ENCODE results near the gene TMEM45B. TPM values are rescaled to one million over a fixed set of nuclear protein-coding genes. Genes with fewer than 3 reads are reported as not detected.
"Not testable (repeated sequence)": the region's sequence is repeated elsewhere in the genome, so short reads cannot be mapped to it uniquely, and the experiment has no call there.

The TMEM45B gene
- total RNA-seq, 1 donor from 2014 or later, result 10.1 TPM

- Histone ChIP-seq H3K9me3 (no peaks in the 10 kb centered on the region), H3K4me3 (no peak overlapping the region), H3K27ac (no peak overlapping the region), H3K4me1 (no peaks in the 10 kb centered on the region), H3K27me3 (no peaks in the 10 kb centered on the region), H3K36me3 (no peaks in the 10 kb centered on the region)
- no peak for DNase-seq (ENCODE audit: extremely low spot score in 2 of 2)
- intact Hi-C loops (cut with DNase I), result no loop called here
- no peak for TF ChIP-seq CTCF (IDR thresholded peaks at IDR 0.05)
- no peak for TF ChIP-seq POLR2A (IDR thresholded peaks at IDR 0.05)
- TF ChIP-seq POLR2AphosphoS5 (IDR thresholded peaks at IDR 0.05; ENCODE audit: insufficient read depth in 1 of 2, low read depth in 1 of 2), result no peak
Measured at GRCh38 chr11:129825380-129825779, 9.7 kb downstream of the TMEM45B start.

- no peak for DNase-seq (ENCODE audit: extremely low spot score in 2 of 2)
- no peak overlapping the region for H3K27ac ChIP-seq
- no peaks in the 10 kb centered on the region for H3K27me3 ChIP-seq
- intact Hi-C loops (cut with DNase I), result no loop called here
- no peak overlapping the region for H3K4me3 ChIP-seq
- H3K9me3 ChIP-seq, result no peaks in the 10 kb centered on the region
- no peaks in the 10 kb centered on the region for H3K36me3 ChIP-seq
- H3K4me1 ChIP-seq, result no peaks in the 10 kb centered on the region
- TF ChIP-seq CTCF (IDR thresholded peaks at IDR 0.05), result no peak
- no peak for TF ChIP-seq POLR2A (IDR thresholded peaks at IDR 0.05)
Measured at GRCh38 chr11:129828301-129828836, 12.7 kb downstream of the TMEM45B start.

DNA sequence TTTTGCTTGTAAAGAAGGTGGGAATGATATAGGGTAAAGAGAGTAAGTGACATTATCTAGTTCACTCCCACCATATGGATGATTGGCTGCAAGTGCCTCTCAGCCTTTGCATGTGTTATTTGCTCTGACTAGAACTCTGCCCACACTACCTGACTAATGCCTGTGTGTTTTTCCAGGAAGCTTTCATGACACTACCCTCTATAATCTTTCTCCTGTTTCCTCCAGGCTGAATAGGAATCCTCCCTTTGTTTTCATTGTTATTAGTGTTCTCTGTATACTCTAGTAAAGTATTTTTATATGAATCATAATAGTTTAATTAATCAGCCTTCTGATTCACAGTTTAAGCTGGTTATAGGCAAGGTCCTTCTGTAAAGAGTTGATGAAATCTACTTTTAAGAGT is 13.8 kb downstream of the TMEM45B start:
- H3K36me3 ChIP-seq; H3K9me3 ChIP-seq; intact Hi-C loops (cut with DNase I); H3K4me1 ChIP-seq; H3K27me3 ChIP-seq; H3K27ac ChIP-seq; H3K4me3 ChIP-seq; DNase-seq (ENCODE audit: extremely low spot score in 2 of 2): not testable (repeated sequence)
- TF ChIP-seq POLR2AphosphoS5 (IDR thresholded peaks at IDR 0.05; ENCODE audit: insufficient read depth in 1 of 2, low read depth in 1 of 2), result peak in 1 of 2 donors; percentile 21

- H3K4me3 ChIP-seq; H3K36me3 ChIP-seq; H3K27me3 ChIP-seq; H3K9me3 ChIP-seq; H3K27ac ChIP-seq; H3K4me1 ChIP-seq; intact Hi-C loops (cut with DNase I); DNase-seq (ENCODE audit: extremely low spot score in 2 of 2): not testable (repeated sequence)
Measured at GRCh38 chr11:129831227-129831626, 15.6 kb downstream of the TMEM45B start.

DNA sequence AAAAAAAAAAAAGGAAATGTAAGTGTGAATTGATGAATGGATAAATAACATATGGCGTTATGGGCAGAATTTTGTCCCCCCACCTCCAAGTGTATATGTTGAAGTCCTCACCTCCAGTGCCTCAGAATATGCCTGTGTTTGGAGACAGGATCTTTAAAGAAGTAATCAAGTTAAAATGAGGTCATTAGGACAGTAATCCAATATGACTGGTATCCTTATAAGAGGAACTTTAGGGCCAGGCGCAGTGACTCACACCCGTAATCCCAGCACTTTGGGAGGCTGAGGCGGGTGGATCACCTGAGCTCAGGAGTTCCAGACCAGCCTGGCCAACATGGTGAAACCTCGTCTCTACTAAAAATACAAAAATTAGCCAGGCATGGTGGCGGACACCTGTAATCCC is 17.6 kb downstream of the TMEM45B start:
- H3K27ac ChIP-seq; H3K36me3 ChIP-seq; H3K4me3 ChIP-seq; DNase-seq (ENCODE audit: extremely low spot score in 2 of 2); H3K27me3 ChIP-seq; H3K9me3 ChIP-seq; intact Hi-C loops (cut with DNase I); H3K4me1 ChIP-seq: not testable (repeated sequence)

- H3K27ac ChIP-seq; H3K36me3 ChIP-seq; H3K4me1 ChIP-seq; H3K4me3 ChIP-seq; H3K9me3 ChIP-seq; intact Hi-C loops (cut with DNase I); DNase-seq (ENCODE audit: extremely low spot score in 2 of 2); H3K27me3 ChIP-seq: not testable (repeated sequence)
Measured at GRCh38 chr11:129836423-129836891, 20.8 kb downstream of the TMEM45B start.

DNA sequence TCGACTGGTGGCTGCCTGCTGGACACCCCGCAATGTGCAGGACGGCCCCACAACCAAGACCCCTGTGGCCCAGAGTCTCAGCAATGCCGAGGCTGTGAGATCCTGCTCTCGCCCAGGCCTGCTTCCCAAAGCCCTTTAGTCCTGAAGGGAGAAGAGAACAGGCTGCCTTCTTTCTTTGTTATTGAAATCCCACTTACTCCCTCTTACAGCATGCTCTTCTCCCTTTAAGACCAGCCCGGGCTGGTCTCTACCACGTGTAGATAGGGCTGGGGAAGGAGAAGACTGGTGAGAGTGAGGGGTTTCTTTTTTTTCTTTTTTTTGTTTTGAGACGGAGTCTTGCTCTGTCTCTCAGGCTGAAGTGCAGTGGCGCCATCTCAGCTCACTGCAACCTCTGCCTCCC is 21.3 kb downstream of the TMEM45B start:
- H3K27ac ChIP-seq, result no peak overlapping the region
- no peaks in the 10 kb centered on the region for H3K4me1 ChIP-seq
- no peaks in the 10 kb centered on the region for H3K36me3 ChIP-seq
- H3K27me3 ChIP-seq, result no peaks in the 10 kb centered on the region
- H3K4me3 ChIP-seq, result no peak overlapping the region
- no peak for DNase-seq (ENCODE audit: extremely low spot score in 2 of 2)
- no peak for TF ChIP-seq CTCF (IDR thresholded peaks at IDR 0.05)
- no peaks in the 10 kb centered on the region for H3K9me3 ChIP-seq
- intact Hi-C loops (cut with DNase I), result no loop called here
